HG03432 (cell line): ENCODE measurements around the gene ALPG.
"Not testable (repeated sequence)": the region's sequence is repeated elsewhere in the genome, so short reads cannot be mapped to it uniquely, and the experiment has no call there.

Experiments
- ATAC-seq: cut with Tn5 transposase; IDR thresholded peaks from one replicate; pipeline ENCODE4 v1.9.1; 2021; ENCODE audit warnings: mild to moderate bottlenecking, moderate library complexity; ENCODE audit not compliant: unreplicated experiment

ALPG gene

DNA sequence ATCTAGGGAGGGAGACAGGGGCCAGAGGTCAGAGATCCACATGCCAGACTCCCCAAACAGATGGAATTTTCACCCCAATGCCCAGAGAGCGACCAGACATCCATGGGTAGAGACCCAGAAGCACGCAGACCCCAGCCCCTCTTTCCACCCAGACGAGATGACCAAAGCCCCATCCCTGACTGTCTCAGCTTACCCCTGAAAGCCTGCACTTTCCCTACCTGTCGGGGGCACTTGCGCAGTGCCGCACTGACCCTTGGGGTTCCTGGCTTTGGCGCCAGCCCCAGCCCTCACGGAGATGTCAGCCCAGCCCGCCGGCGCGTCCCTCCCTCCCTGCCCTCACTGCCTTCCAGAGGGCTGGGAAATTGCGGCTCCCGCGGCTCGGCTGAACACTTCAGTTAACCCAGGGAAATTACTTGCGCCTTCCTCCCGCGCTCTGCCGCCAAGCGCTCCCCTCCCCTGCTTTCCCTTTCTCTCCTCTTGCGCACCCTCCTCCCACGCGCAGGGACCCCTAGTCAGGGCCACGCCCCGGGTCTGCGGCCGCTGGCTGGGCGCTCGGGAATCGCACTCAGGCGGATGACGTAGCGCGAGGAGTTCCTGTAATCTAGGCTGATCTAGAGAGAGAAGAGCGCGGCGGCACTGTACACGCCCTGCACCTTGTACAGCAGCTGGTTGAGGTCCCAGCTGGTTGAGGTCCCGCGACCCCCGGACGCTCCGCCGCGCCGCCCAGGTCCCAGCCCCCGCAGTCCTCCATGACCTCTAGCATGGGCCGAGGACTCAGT, 12.0 kb downstream of the ALPG start:
- no peak for ATAC-seq

DNA sequence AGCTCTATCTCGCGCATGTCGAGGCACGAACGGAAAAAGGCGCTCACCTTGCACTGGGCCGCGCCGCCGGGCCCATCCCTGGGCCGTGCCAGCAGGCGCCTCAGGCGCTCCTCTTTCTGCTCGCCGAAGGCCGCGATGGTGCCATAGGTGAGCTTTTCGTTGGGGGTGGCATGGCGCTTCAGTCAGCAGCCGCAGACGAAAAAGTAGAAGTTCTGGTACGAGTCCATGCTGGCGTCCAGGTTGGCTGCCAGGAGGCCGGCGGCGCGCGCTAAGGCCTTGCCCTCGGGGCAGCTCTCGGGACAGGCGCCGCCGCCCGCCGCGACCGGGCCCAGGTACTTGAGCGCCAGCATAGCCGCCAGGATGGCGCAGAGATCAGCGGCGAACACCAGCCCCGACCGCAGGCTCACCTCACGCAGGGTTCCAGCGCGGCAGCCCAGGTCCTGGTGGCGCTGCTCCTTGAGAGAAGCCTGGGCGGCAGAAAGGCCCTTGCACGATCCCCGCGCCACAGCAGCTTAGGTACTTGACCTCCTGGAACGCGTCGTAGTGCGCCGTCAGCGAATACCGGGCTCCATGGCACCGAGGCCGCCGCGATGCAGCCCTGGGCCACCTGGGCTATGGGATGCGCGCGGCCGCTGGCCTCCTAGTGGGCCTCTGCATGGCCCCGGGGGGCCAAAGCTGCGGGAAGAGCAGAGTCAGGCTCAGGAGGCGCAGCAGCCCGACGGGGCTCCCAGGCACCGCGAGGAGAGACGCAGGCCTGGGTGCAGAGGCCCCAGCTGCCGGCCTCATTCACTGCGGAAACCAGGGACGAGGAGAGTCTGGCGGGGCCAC, 12.8 kb downstream of the ALPG start:
- no peak for ATAC-seq

DNA sequence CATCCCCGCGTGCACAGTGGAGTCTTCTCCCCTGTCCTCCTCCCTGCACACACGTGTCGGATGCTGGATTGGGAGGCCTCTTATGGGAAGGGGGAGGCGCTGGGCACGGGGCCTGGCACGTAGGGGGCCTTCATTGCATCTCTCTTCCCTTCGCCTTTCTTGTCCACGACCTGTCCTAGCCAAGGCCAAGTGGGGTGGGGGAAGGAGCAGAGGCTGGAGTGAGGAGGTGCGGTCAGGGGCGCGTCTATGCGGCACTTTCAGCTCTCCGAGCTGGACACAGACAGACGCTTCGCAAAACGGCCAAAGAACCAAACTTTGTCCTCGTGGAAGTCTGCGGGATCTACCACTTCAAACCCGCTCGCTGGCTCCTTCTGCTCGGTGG, 13.4 kb downstream of the ALPG start:
- ATAC-seq = no peak

DNA sequence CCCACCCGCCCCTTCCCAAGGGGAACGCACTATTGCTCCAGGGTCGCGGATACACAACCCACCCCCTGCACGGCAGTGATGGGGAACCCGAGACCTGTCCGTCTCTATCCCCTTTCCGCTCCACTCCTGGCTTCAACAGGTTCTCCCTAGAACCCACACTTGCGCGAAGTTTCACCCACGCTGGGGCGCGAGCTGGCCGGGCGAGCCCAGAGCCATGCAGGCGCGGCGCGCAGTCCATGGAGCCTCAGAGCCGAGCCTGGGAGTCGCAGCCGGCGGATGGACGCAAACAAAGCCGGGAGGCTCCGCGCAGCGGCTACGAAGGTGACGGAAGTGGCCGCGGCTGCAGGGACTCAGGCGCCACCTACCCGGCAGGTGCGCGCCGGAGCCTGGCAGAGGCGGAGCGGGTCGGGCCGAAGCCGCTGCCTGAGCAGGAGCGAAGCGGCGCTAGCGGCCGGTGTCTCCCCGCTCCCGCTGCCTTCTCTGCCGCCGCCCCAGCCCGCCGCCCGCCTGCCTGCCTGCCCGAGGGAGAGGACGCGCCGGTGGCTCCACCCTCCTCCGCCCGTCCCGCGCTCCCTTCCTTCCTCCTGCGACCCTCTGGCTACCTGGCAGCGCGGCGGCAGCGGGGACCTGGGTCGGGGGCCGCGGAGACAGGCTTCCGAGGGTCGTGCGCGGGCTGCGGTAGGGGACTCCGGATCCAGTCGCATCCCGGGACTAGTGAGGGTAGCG, 14.0 kb downstream of the ALPG start:
- ATAC-seq = no peak

DNA sequence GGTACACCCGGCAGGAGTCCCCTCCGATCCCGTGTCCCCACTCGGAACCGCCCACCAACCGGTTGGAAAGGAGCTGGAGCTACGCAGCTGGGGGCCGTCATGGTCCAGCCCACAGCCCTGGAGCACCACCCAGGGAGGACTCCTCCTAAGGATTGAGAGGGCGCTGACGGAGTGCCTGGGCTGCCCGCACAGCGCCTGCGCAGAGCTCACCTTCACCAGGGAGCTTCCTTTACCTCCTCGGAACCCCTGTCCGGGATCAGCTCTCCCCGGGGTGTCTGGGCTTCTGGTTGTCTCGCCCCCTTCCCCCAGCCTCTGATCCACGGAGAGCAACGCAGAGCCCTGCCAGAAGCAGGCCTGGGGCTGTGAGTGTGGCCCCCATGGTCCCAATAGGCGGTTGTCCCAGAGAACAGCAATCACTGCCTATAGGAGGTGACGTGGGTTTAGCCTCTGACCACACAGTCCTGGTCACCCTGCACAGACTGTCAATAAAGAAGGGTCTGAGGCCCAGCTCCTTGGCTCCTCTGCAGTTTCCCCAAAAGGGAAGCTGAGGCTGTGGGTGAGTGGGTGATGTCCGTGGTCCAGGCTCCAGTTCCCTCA, 14.6 kb downstream of the ALPG start:
- no peak for ATAC-seq

DNA sequence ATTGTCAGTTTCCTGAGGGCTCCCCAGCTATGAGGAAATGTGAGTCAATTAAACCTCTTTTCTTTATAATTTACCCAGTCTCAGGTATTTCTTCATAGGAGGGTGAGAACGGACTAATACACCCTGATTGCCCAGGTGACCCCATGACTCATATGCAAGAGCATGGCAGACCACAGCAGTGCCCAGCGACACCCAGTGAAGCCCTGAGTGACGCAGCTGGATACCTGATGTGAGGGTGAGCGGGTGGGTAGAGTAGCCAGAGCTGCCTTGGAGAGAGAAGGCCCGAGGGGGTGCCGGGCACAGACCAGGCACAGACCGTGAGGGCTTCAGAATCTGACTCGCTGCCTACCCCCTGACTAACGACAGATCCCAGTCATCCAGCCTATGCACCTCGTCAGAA, 15.4 kb downstream of the ALPG start:
- ATAC-seq = no peak

DNA sequence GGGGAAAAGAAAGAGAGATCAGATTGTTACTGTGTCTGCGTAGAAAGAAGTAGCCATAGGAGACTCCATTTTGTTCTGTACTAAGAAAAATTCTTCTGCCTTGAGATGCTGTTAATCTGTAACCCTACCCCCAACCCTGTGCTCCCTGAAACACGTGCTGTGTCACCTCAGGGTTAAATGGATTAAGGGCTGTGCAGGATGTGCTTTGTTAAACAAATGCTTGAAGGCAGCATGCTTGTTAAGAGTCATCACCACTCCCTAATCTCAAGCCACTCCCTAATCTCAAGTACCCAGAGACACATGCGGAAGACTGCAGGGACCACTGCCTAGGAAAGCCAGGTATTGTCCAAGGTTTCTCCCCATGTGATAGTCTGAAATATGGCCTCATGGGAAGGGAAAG, 16.4 kb downstream of the ALPG start:
- not testable (repeated sequence) for ATAC-seq

DNA sequence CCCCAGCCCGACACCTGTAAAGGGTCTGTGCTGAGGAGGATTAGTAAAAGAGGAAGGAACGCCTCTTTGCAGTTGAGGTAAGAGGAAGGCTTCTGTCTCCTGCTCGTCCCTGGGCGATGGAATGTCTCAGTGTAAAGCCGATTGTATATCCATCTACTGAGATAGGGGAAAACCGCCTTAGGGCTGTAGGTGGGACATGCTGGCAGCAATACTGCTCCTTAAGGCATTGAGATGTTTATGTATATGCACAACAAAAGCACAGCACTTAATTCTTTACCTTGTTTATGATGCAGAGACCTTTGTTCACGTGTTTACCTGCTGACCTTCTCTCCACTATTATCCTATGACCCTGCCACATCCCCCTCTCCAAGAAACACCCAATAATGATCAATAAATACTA, 16.8 kb downstream of the ALPG start:
- ATAC-seq = not testable (repeated sequence)

DNA sequence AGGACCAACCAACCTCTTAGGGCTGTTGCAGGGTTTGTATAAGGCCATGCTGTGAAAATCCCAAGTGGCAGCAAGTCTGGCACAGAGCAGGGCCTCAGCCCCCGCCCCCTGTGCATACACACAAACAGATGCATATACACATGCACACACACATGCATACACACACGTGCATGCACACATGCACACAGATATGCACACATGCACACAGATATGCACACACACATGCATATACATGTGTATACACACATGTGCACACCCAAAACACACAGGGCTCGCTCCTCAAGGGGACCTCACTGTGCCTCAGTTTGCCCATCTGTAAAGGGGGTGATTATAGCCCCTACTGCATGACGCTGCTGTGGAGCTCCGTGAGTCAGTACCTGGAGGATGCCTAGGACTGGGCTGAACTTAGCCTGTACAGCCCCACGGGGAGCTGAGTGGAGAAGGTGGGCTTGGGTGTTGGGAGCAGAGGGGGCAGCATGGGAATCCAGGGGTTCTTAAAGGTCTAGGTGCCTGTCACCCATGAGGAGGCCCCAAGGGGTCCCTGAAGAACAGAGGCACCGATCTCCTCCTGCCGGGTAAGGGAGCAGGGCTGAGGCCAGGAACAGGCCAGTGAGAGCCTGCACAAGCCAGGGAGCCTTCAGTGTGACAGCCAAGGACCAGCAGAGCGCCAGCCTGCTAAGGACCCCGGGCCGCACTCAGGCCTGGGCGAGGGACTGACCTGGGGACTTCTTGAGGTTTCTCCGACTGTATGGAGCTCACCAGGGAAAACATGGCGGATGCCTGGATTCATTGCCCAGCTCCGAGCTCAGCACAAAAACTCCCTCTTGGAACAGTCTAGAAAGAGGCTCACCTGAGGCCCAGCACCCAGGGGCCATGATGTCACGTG, 25.3 kb downstream of the ALPG start:
- no peak for ATAC-seq

DNA sequence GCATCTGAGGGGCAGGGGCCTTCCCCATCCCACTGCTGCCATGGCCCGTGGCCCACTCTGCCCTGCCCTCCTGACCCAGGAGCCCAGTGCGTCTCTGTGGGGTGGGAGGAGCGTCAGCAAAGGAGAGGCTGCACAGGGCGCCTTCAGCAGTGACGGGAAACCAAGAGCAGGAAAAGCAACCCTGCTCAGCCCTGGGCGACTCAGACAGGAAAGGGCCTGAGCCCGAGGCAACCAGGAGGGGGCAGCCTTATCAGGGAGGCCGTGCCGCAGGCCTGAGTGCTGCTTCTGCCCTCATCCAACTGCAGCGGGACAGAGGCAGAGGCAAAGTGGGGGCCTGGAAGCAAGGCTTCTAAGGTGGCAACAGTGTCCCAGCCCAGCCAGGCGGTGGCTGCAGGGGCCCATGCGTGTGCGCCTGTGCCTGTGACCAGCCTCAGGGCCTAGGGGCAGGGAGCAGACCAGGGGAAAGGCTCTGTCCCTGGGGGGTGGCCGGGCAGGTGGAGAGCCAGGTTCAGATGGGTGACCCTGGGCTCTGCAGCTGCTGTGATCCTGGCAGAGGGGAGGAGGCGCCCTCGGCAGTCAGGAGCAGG, 26.0 kb downstream of the ALPG start:
- ATAC-seq = no peak

DNA sequence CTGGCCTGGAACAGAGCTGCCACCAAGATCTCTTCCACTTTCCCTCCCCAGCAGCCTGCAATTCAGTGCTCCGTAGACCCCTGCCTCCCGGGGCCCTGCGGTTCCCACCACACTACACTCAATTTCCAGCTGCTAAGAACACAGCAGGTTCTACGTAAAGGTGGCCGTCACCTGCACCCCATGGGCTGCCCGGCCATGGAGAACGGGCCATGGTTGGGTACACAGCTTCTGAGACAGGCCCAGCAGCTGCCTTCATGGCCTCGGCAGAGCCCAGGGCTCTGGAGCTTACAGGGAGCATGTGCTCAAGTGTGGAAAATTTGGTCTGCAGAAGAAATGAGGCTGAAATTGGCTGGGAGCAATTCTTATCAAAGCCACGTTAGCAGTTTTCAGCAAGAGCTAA, 27.0 kb downstream of the ALPG start:
- not testable (repeated sequence) for ATAC-seq

DNA sequence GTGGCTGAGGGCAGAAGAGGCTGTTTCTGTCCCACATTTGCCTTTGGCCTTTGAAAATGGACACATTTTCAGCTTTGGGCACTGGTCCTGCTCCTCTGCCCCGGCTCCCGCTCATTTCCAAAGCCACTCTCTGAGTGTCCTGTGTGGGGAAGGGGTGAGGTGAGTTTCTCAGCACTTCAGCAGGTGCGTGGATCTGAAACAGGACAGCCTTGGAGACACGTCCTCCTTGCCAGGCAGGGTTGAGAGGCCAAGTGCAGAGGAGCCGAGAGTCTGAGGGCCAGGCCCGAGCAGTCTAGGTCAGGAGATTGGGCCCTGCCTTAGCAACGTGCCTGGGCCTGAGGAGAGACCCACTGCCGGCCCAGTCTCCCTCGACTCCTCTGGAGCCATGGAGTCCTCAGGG, 27.4 kb downstream of the ALPG start:
- ATAC-seq = no peak

DNA sequence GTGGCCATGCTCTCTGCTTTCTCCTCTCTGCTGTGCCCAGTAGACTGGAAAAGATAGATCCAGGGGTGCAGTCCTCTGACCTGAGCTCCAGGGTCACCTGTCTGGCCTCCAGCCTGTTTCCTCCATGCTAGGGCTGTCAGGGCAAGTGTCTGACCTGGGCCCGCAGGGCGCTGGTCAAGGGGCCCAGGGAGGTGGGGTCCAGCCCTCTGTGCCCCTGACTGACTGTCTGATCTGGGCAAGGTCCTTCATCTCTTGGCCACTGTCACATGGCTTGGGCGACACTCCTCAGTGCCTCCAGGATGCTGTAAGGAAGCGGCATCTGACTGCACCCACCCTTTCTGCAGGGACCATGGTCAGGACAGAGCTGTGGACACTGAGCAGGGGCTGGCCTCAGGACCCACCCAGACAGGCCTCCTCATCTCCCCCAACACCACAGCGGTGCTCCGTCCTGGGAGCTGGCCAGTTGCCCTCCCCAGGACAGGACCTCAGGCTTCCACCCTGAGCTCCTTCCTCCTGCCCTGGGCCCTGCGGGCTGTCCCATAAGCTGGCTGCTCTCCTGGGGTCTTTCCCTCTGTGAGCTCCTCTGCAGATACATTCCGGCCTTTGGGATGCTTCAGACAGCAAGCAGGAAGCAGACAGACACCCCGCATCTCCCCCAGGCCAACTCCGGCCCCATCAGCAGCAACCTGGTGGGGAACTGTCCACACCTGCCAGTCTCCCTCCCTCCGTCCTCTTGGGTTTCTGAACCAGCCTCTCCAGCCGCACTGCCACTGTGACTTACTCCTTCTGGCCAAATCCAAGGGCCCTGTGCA, 28.1 kb downstream of the ALPG start:
- no peak for ATAC-seq

DNA sequence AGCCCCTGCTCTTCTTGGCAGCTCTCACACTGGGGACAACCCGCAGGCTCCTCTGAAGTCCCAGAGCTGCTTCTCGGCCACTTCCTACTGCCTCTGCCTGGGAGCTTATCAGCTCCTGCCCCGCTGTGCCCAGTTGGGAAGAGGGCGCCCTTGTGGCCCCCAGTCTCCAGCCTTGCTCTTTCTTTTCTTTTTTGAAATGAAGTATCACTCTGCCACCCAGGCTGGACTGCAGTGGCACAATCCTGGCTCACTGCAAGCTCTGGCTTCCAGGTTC, 28.7 kb downstream of the ALPG start:
- ATAC-seq = no peak

DNA sequence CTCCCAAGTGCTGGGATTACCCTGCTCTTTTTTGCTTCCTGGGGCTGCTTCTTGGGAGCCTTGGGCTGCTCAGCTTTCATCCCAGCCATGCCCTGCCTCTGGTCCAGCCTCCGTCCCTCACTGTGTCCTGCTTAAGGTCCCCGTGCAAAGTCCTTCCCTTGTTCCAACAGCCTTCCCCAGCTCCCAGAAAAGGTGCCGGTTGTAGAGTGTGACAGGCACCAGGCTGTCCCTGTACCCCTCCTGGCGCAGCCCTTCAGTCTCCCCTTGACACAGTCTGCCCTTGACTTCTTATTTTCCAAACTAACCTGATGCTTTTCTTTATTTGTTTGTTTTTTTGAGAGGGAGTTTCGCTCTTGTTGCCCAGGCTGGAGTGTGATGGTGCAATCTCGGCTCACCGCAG, 29.2 kb downstream of the ALPG start:
- ATAC-seq = no peak

DNA sequence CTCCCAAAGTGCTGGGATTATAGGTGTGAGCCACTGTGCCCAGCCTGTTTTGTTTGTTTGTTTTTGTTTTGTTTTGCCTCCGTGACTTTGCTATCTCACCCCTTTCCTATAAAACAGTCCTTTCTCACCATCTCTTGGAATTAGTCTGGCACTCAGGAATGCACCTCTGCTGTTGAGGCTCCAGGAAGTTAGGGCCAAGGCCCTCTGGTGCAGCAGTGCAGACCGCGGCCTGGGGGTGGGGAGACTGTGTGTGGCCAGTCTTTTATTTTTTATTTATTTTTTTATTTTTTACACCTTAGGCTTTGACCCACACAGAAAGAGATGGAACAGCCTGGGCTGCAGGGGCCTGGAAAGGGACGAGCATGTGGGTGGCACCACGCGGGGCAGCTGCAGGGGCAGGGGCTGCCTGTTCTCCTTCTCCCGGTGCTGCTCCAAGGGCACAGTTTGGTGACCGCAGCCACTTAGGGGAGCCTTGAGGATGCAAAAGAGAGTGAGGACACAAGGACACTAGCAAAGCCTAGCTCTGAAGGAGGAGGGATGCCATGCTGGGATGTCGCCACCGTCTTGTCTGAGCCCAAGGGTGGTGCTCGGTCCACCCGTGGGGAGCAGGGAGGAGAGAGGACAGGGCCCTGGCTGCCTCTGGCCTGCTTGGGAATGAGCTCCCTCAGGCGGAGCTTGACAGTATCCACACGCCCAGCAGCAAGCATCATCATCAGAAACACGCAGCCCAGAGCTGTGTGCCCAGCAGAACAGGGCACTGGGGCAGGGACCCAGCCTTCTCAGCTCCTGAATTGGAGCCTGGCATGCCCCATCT, 29.9 kb downstream of the ALPG start:
- no peak for ATAC-seq

DNA sequence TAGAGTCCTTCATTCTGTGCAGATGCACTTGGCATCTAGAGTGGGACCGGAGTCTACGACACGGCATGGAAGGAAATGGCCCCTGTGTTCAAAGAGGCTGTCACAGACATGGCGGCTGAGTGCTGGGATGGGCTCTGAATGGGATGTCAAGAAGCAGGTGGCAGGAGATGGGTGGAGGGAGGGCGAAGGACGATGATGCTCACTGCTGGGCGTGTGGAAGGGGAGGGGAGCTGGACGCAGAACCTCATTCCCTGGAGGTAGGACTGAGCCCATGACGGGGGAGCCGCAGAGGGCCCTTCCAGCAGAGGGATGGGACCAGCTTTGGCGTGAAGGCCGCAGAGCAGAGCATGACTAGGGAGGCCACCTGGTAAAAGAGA, 30.5 kb downstream of the ALPG start:
- no peak for ATAC-seq

DNA sequence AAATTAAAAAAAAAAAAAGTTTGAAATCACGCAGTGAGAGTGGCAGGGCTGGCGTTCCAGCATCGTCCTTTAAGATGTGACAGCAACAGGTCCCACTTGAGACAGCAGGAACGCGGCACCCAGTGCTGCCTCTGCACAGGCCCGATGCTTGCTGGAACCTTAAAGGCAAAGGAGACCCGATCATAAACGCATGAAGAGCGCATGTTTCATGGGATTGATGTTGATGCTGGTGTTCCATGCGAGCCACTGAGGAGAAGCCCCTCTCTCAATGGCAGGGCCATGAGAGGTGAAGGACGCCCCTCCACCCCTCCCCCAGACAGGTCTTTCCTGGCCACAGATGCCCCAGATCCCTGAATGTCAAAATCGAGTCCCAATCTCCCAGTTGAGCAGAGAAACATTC, 31.4 kb downstream of the ALPG start:
- ATAC-seq = no peak
